HFFc6 (cell line): ENCODE data around the gene RAD51C. TPM values are rescaled to one million over a fixed set of nuclear protein-coding genes. Genes with fewer than 3 reads are reported as not detected.
A peak's percentile ranks its signal among the peaks of the same experiment; 100 is the strongest.
"Not testable (repeated sequence)": the region's sequence is repeated elsewhere in the genome, so short reads cannot be mapped to it uniquely, and the experiment has no call there.

Experiments used
- DNase-seq: peaks from one replicate; pipeline ENCODE4 v3.0.0-alpha.2; 2018
- H3K27ac Mint-ChIP-seq: 2 replicates; pipeline ENCODE4 v1.8.0; 2020; ENCODE audit warnings: mild to moderate bottlenecking, mixed read lengths
- H3K27me3 Mint-ChIP-seq: 2 replicates; pipeline ENCODE4 v1.8.0; 2021; ENCODE audit warnings: mild to moderate bottlenecking, moderate library complexity, mixed read lengths; ENCODE audit not compliant: insufficient read depth
- H3K36me3 Mint-ChIP-seq: 2 replicates; pipeline ENCODE4 v1.8.0; 2021; ENCODE audit warnings: low read depth, mixed read lengths
- H3K4me1 Mint-ChIP-seq: 2 replicates; pipeline ENCODE4 v1.8.0; 2020; ENCODE audit warnings: low read depth, mixed read lengths
- H3K4me3 Mint-ChIP-seq: 2 replicates; pipeline ENCODE4 v1.8.0; 2020; ENCODE audit warnings: mild to moderate bottlenecking, moderate library complexity, mixed read lengths
- H3K9me3 Mint-ChIP-seq: 2 replicates; pipeline ENCODE4 v1.8.0; 2020; ENCODE audit warnings: mild to moderate bottlenecking, mixed read lengths
- CTCF ChIP-seq: fragments of 200-600 bp; sonication (generic); IDR thresholded peaks from 2 replicates; pipeline ENCODE4 v1.5.0; 2021; ENCODE audit warnings: antibody characterized with exemption, mild to moderate bottlenecking
- long read RNA-seq: library from polyadenylated mRNA; unstranded; transcript quantifications from one replicate; pipeline ENCODE4 v2.0.0, GENCODE V29; 2019
- total RNA-seq, 6 experiments: library from RNA; stranded (reverse); fragmentation: NEBNext Ultra II Directional; extraction: Animal tissue kit (Norgen Biotek cat#: 25700); gene quantifications; 2 replicates in 1 of 6; 3 replicates in 5 of 6; pipeline ENCODE4 v1.2.3, GENCODE V29; 2021

Gene RAD51C
- total RNA-seq: 10 to 100 TPM; 20.8 to 27.4 (median 24.8) TPM
- long read RNA-seq, partial matches to known transcripts: 2 of 24 reads
- long read RNA-seq, other reads (novel, unspliced or antisense): 14 of 24 reads

- no peaks in the 10 kb centered on the region; the same call in 1 of the 2 replicates for H3K36me3 Mint-ChIP-seq
- no peak for TF ChIP-seq CTCF
- peak; percentile 65 for DNase-seq
- peaks cover 25% of the 10 kb centered on the region for H3K4me1 Mint-ChIP-seq
- H3K27me3 Mint-ChIP-seq: peaks cover 3% of the 10 kb centered on the region
- peak within 1 kb of the TSS; percentile 94 for H3K4me3 Mint-ChIP-seq
- no peaks in the 10 kb centered on the region for H3K9me3 Mint-ChIP-seq
- peak within 1 kb of the TSS; percentile 88 for H3K27ac Mint-ChIP-seq
Measured at GRCh38 chr17:58692239-58693055, at the start of gene RAD51C. TSS of gene RAD51C (plus strand) at chr17:58692602. CDS start at chr17:58692644, 42 bp downstream.

- Mint-ChIP-seq H3K9me3 (no peaks in the 10 kb centered on the region), H3K4me3 (peak overlapping the region; percentile 20), H3K36me3 (no peaks in the 10 kb centered on the region), H3K27ac (peak overlapping the region; percentile 17; the same call in 1 of the 2 replicates), H3K4me1 (peaks cover 19% of the 10 kb centered on the region), H3K27me3 (no peaks in the 10 kb centered on the region; the same call in 1 of the 2 replicates)
- no peak for TF ChIP-seq CTCF
- peak; percentile 71 for DNase-seq
Measured at GRCh38 chr17:58643147-58643546, 49.3 kb upstream of the RAD51C start.

- Mint-ChIP-seq H3K27ac (no peak overlapping the region), H3K9me3 (no peaks in the 10 kb centered on the region), H3K36me3 (no peaks in the 10 kb centered on the region), H3K4me3 (no peak overlapping the region), H3K4me1 (peaks cover 3% of the 10 kb centered on the region), H3K27me3 (peaks cover 9% of the 10 kb centered on the region)
- DNase-seq: no peak
- TF ChIP-seq CTCF: no peak
Measured at GRCh38 chr17:58648236-58648635, 44.2 kb upstream of the RAD51C start.

GRCh38 chr17:58657962-58658803 lies 34.2 kb upstream of the RAD51C start:
- peak; percentile 75 for DNase-seq
- Mint-ChIP-seq H3K4me3 (peak overlapping the region; percentile 78; the same call in 1 of the 2 replicates), H3K9me3 (peaks cover 11% of the 10 kb centered on the region), H3K4me1 (peaks cover 18% of the 10 kb centered on the region), H3K27me3 (peaks cover 13% of the 10 kb centered on the region)
- H3K27ac Mint-ChIP-seq, H3K36me3 Mint-ChIP-seq: not testable (repeated sequence)

GRCh38 chr17:58658804-58659713 lies 33.3 kb upstream of the RAD51C start:
- peaks cover 11% of the 10 kb centered on the region for H3K9me3 Mint-ChIP-seq
- H3K4me3 Mint-ChIP-seq: peak overlapping the region; percentile 78
- H3K27me3 Mint-ChIP-seq: peaks cover 13% of the 10 kb centered on the region
- peak; percentile 98 for DNase-seq
- H3K4me1 Mint-ChIP-seq: peaks cover 18% of the 10 kb centered on the region
- peak overlapping the region; percentile 98 for H3K27ac Mint-ChIP-seq
- TF ChIP-seq CTCF: no peak
- peaks cover 4% of the 10 kb centered on the region; the same call in 1 of the 2 replicates for H3K36me3 Mint-ChIP-seq

- H3K36me3 Mint-ChIP-seq, DNase-seq, H3K27ac Mint-ChIP-seq: not testable (repeated sequence)
- Mint-ChIP-seq H3K4me1 (peaks cover 18% of the 10 kb centered on the region), H3K27me3 (peaks cover 13% of the 10 kb centered on the region), H3K9me3 (peaks cover 11% of the 10 kb centered on the region), H3K4me3 (peak overlapping the region; percentile 78)
Measured at GRCh38 chr17:58659714-58660084, 32.7 kb upstream of the RAD51C start.
